Subcutaneous adipose tissue (tissue), 4 donors: ENCODE results near the gene PSMG4. TPM values are rescaled to one million over a fixed set of nuclear protein-coding genes. Genes with fewer than 3 reads are reported as not detected.

ENCODE experiments used
- CTCF ChIP-seq: fragments of 450-650 bp; IDR thresholded peaks from one replicate; pipeline ENCODE4 v1.5.1; 2016; ENCODE audit warnings: low read depth, mild to moderate bottlenecking, control low read depth, antibody characterized with exemption, moderate library complexity
- total RNA-seq, 4 donors: library from RNA; depleted of rRNA; stranded (reverse); fragments of >200 nt; gene quantifications; one replicate each; pipeline ENCODE4 v1.1.0, GENCODE V29; 2016

PSMG4 gene
- total RNA-seq, 4 donors from 2014 or later = 13.9 to 30.0 (median 19.5) TPM

GRCh38 chr6:3288711-3289663 is 30.2 kb downstream of the PSMG4 start:
- TF ChIP-seq CTCF = no peak

GRCh38 chr6:3289664-3290055 is 30.9 kb downstream of the PSMG4 start:
- TF ChIP-seq CTCF = no peak

- no peak for TF ChIP-seq CTCF
Measured at GRCh38 chr6:3290149-3290930, 31.6 kb downstream of the PSMG4 start.

- TF ChIP-seq CTCF = no peak
Measured at GRCh38 chr6:3290931-3291211, 32.1 kb downstream of the PSMG4 start.

- TF ChIP-seq CTCF = no peak
Measured at GRCh38 chr6:3291346-3291745, 32.6 kb downstream of the PSMG4 start.

- no peak for TF ChIP-seq CTCF
Measured at GRCh38 chr6:3291987-3292386, 33.2 kb downstream of the PSMG4 start.

- no peak for TF ChIP-seq CTCF
Measured at GRCh38 chr6:3292431-3293197, 33.9 kb downstream of the PSMG4 start.
